GM20431 (cell line): ENCODE data around the gene TAPBPL.
"Not testable (repeated sequence)": the region's sequence is repeated elsewhere in the genome, so short reads cannot be mapped to it uniquely, and the experiment has no call there.

Source experiments
- in situ Hi-C: fragments of 300-500 bp; cut with MseI, MboI; formaldehyde crosslinking; loops from one replicate; pipeline ENCODE4 v1.15.0; 2020; ENCODE audit warnings: low sequenced_read_pairs; ENCODE audit not compliant: unreplicated experiment

TAPBPL gene

GRCh38 chr12:6461401-6462233, 9.8 kb downstream of the TAPBPL start:
- in situ Hi-C loops: no loop called here

DNA sequence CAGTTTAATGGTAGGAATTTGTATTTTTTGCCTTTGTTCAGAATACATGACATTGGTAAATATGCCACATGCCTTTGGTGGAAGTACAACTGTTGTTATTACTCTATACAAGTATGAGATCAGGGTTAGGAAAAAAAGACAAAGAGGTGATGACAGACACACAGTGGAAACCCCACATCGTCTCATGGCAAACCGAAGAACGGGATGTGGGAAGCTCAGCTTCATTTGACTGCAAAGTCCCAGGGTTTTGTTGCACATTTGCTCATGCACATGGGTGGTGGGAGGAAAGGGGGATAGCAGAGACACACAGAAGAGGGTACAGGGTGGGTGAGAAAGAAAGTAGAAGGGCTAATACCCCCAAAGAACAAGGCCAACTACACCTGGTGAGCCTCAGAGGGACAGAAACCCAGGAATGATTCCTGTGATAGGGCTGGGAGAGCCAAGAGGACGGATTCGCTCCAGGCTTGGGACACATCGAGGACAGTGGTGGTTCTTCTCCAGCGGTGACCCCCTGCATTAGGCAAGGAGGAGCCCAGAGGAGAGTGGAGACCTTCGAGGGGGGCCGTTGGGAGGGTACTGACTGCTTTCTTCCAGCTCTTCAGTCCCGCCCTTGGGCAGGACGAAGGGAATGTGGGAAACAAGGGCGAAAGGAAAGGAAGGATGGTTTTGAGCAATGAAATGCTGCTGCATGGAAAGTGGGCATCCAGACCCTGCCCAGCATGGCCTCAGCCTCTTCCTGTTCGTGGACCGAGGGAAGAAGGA, 10.6 kb downstream of the TAPBPL start:
- in situ Hi-C loops: no loop called here

DNA sequence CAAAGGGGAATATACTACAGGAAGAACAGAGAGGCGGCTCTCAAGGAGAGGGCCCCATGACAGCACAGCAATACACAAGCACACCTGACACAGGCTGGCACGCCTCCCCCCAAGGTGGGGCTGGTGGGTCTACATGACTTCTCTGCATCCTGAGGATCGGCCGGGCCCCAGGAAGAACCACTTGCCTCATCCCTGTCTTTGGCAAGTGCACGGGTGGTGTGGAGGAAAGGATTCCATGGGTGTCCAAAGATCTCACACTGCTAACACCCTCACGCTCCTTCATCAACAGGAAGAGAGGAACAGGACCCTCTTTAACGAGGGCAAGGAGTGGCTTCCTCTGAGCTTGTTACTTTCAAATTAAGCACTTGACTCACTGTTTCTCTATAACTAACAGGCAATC, 11.4 kb downstream of the TAPBPL start:
- in situ Hi-C loops: no loop called here

DNA sequence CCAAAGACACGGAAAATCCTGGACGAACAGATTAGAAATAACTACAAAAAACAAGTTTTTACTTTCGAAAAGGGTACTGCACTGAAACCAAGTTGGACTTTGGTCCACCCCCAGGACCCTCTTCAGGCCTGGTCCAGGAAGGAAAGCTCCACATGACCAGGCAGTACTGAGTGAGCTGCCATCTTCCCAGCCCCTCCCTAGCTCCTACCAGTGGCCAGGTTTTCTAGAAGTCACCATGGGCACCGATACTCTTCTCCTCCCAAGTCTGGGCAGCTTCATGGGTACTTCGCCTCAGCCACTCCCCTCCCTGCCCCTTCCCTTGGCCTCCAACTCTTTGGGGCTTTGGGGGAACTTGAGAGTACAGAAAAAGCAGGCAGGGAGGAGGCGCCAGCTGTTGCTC, 12.0 kb downstream of the TAPBPL start:
- in situ Hi-C loops: no loop called here

- in situ Hi-C loops: no loop called here
Measured at GRCh38 chr12:6464531-6464930, 12.7 kb downstream of the TAPBPL start.

DNA sequence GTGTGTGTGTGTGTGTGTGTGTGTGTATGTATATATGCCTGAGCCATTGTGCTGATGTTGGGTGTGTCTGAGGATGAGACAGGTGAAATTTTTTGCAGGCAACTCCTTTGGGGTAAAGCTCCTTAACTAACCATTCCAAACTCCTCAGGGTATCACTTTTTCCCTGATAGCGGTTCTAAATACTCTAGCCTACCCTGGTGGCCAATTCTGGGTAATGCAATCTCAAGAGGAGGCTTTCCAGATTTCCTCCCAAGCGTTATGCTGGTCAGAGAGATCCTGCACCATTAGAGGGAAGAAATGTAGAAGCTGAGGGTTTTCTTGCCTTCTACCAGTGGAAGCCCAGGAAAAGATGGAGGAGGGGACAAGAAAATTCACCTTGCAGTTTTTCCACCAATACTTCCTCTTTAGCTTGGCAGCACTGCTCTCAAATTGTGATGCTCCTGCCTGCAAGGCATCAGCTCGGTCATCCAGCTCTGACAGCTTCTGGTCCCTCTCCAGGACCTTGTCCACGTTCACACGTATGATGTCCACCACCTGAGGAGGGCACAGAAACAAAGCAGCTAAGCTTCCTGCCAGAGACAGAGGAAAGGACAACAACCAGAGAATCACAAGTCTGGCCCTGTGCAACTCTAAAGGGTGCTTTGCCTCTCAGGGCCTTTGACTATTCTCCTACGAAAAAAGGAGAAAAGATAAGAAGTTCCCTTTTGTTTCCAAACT, 13.8 kb downstream of the TAPBPL start:
- in situ Hi-C loops: no loop called here

- in situ Hi-C loops: no loop called here
Measured at GRCh38 chr12:6466184-6466573, 14.3 kb downstream of the TAPBPL start.

GRCh38 chr12:6466751-6467150, 14.9 kb downstream of the TAPBPL start:
- in situ Hi-C loops: not testable (repeated sequence)

DNA sequence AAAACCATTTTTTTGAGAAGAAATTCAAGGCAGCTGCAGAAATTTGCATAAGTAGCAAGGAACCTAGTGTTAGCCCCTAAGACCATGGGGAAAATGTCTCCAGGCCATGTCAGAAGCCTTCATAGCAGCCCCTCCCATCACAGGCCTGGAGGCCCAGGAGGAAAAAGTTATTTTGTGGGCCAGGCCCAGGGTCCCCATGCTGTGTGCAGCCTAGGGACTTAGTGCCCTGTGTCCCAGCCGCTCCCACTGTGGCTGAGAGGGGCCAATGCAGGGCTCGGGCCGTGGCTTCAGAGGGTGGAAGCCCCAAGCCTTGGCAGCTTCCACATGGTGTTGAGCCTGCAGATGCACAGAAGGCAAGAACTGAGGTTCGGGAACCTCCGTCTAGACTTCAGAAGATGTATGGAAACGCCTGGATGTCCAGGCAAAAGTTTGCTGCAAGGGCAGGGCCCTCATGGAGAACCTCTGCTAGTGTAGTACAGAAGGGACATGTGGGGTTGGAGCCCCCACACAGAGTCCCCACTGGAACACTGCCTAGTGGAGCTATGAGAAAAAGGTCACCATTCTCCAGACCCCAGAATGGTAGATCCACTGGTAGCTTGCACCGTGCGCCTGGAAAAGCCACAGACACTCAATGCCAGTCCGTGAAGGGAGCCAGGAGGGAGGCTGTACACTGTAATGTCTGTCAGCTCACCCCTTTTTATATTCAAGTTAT, 15.9 kb downstream of the TAPBPL start:
- in situ Hi-C loops: not testable (repeated sequence)

GRCh38 chr12:6468283-6468575, 16.4 kb downstream of the TAPBPL start:
- in situ Hi-C loops: no loop called here

DNA sequence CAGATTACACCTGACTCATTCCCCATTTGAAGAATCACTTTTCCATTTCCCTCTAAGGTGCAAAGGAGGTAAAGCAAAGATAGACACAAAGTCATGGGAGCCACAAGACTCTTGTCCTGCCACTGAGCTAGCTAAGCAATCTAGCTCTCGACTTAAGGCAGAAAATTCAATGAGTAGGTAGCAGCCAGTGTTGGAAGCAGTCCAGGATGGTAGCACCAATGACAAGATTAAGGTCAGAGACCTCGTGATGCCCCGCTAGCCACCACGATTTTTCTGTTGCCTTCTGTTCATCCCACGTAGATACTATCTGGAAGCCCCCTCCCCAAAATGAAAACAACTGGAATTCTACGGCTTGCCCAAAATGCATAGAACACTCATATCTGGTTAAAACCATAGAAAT, 17.2 kb downstream of the TAPBPL start:
- in situ Hi-C loops: no loop called here

DNA sequence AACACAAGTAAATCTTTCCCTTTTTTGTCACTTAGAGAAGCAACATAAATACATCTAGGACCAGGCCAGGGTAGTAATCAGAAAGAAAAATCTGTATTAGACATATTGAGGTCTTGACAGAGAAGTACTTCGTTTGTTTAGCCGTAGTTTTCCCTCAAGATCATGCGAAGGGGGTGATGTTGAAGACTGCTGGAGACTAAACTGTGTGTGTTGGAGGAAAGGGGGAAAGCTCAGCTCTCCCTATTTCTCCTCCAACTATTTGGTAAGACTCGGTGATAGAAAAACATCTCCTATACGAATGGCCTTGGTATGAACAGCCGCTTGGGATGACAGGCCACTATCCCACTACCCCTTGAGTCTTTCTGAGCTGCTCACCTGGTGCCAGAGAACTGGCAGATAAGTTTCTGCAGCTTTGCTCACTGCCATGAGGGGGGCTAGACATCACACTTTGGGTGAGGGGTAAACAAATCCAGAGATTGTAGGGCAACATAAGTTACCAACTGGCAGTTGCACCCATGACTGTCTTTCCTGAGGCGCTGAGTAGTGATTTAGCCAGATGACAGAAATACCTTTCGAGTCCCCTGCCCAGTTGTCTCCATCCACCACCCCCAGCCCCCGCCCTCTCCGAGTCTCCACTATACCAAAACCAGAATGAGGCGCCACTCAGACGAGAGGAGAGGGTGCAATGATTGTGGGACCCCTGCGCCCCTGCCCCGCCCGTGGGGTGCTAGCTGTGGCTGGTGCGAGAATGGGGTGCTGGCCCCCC, 17.9 kb downstream of the TAPBPL start:
- in situ Hi-C loops: no loop called here

DNA sequence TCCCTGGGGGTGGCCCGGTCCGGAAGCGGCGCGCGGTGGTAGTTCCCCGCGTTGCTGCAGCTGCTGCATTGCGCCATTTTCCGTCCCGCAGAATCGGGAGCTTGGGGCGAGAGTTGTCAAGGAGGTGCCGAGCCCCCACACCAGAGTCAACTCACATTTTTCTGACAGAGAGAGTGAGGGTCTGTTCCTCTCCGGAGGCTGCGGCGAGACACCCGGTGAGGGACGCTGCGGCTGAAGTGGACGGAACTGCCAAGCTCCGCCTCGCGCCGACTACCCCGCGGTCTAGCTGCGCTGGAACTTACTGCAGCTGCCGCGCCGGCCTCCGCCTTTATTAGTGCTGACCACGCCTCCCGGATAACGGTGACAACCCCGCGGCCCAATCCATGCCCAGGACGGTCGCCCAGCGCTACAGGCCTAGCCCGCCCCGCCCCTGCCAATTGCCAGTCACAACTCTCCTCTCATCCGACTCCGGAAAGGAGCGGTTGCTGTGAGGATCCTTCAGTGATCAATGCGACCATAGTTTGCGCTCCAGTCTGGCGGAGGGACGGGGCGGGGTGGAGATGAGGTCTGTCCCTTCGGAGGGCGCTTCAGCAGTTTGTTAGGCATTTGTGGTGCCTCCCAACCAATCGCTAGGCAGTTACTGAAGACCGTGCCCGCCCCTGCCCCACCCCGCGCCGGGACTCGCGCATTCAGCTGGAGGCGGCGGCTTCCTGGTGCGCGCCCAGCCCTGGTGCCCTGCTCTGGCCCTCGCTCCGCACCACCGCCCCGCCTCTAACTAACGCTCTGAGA, 18.7 kb downstream of the TAPBPL start, which contains the start of gene VAMP1:
Gene VAMP1, minus strand, starts transcription at position 303 of the 789 bp plus-strand sequence. Its CDS starts 146 bp downstream, at position 157.
- in situ Hi-C loops: no loop called here

- in situ Hi-C loops: no loop called here
Measured at GRCh38 chr12:6471989-6472360, 20.1 kb downstream of the TAPBPL start.

GRCh38 chr12:6472491-6472890, 20.6 kb downstream of the TAPBPL start:
- in situ Hi-C loops: no loop called here

GRCh38 chr12:6475233-6475975, 23.6 kb downstream of the TAPBPL start:
- in situ Hi-C loops: not testable (repeated sequence)

DNA sequence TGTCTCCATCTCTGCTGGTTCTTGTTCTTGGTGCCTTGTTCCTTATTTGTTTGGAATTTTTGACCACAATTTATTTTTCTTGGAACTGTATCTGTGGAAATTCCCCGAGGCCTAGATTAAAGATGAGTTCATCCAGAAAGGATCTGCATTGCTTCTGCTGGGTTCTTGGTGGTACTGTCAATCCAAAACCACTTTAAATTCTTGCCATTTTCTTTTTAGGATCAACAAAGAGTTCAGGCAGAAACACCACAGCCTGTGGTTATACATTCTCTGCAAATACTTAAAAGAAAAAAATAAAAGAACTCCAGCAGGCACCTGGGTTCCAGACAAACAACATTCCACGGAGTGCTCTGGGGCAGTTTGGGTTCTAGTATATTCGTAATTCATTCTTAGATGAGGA, 24.6 kb downstream of the TAPBPL start:
- in situ Hi-C loops: no loop called here
